ENCODE measurements around the gene SLC18B1.
"Not testable (repeated sequence)": the region's sequence is repeated elsewhere in the genome, so short reads cannot be mapped to it uniquely, and the experiment has no call there.

SLC18B1 gene

DNA sequence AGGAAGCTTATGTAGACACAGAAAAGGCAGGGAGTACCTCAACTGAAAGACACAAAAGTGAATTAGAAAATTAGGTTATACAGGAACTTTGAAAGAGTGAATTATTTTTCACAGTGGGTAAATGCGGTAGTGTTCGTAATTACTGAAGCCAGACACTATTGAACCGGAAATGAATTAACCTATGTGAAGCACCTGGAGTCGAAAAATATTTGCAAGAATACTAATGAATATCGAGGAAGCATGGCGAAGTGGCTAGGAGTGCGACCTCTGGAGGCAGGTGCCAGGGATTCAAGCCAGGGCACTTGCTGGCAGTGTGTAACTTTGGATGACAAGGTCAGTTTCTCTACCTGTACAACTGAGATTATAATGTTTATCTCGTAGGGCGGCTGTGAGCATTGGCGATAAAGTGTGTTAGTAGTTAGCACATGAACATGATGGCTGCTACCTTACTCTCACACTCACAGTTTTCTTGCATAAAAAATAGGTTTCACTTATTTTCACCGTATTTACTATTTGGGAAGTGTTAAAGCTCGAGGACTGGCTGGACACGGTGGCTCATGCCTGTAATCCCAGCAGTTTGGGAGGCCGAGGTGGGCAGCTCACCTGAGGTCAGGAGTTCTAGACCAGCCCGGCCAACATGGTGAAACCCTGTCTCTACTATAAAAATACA lies 567 bp upstream of the SLC18B1 start:
- DNase-seq, result peak; percentile 57

DNA sequence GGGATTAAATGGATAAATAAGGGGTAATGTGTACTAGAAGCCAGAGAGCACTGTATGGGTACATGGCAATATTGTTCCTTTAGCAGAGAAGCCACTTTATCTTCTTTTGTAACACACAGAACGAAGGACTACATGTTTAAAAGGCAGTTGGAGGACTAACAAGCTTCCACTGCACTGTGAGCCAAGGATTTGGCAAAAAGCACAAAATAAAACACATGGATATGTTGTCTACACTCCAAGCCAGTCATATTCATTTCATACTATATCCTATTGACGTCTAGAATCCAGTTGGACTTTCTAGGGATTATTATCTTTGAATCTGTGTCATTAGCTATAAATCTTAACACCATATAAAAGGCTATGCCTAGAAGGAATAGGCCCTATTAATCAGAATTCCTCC lies 3.0 kb downstream of the SLC18B1 start:
- DNase-seq, result no peak

DNA sequence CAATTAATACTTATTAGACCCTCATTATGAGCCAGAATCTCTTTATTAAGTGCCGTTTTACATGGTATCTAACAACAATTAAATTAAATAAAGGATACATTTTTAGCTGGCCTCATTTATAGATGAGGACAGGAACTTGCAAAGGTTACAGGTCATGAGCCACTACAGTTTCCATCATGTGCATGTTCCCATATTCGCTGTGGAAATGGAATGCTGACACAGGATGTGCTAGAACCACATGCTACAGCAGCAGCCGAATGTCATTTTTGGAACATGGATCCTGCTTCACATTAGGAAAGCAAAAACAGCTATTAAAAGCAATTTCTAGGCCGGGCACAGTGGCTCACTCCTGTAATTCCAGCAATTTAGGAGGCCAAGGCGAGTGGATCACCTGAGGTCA lies 5.9 kb downstream of the SLC18B1 start:
- DNase-seq, result no peak

DNA sequence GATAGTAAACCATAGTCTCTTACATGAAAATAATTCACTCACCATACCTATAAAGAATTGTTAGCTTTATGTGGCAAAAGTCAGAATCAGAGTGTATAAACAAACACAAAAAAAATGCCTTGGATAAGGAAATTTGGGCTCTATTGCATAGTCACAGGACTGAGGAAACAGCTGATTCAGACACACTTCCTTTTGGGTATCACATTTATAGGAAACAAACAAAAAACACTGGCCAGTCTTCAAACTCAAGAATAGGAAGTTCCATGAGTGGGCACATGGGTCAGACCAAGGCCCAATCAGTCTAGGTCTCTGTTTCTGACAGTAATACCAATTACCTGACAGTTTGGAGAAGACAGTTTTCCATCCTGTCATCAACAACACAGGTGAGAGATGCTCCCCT lies 8.0 kb downstream of the SLC18B1 start:
- DNase-seq, result no peak

DNA sequence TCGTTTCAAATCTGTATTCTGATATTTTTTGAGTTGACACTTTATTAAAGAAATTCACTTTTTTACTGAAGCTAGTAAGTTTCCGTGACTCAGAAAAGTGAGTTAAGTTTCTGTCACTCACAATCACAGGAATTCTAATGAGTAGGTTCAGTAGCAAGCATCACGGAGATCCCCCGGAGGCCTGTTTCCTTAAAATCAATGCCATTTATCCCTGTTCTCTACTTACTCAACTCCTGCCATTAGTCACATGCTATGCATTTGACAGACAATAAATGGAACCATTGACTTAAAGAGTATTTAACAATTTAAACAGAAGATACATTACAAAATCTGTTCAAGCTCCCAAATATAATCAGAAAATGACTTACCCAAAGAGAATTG lies 9.1 kb downstream of the SLC18B1 start:
- no peak for DNase-seq

DNA sequence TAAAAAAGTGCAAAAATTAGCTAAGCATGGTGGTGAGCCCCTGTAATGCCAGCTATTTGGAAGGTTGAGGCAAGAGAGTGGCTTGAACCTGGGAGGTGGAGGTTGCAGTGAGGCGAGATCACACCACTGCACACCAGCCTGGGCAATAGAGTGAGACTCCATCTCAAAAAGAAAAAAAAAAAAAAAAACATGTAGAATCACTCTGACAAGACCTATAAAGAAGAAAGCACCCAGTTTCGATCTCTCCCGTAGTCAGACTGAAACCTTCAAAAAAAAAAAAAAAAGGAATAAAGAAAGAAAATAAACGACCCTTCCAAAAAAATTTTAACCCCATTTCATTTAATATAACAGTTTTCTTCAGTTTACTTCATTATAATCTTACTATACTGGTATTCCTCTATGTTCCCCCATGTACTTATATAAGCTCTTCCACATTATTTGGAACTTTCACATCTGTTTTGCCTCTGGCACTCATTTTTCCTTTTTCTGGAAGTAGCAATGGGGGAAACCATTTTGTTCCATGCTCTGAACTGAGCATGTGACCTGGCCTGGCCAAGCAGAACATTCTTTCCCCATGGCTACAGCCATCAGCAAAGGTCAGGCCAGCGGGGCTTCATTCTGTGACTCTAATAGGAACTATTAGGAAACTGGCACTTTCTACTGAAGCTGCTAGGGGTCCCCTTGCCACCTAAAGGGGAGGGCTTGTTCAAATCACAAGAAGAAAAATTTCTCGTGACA lies 9.6 kb downstream of the SLC18B1 start:
- no peak for DNase-seq

DNA sequence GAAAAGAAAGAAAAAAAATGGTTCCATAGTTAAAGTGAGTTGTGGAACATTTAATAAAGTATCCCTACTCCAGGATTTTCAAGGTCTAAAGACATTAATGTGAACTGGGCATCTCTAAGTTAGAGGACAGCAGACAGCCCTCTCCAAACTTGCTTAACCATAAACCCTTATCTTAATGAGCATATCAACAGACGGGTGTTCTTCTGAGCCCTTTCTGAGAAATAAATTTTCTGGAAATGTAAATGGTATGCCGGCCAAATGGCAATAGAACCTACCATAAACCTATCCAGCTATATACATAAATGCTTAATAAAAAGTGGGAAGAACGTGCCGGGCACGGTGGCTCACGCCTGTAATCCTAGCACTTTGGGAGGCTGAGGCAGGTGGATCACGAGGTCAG lies 12.5 kb downstream of the SLC18B1 start:
- no peak for DNase-seq

DNA sequence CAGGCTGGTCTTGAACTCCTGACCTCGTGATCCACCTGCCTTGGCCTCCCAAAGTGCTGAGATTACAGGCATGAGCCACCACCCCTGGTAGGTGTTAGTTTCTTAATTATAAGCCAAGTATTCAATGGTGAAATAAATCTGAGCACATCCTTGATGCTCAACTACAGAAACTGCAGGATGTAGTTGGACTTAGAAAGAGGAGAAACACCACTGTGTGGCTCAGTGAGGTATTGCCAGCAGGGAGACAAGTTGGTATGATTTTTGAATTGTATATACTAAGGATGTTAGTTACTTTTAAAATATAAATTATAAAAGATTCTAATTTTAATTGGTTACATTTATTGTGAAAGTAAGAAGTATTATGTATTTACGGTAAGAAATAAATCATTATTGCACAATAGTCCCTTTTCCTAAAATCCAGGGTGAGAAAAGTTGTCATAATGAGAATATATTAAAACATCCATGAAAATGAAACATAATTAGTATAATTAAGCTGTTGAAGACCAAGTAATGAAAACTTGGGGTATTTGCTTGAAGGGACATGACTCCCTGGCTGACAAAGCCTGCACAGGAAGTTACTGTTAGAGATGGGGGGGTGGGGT lies 17.6 kb downstream of the SLC18B1 start:
- DNase-seq, result no peak

DNA sequence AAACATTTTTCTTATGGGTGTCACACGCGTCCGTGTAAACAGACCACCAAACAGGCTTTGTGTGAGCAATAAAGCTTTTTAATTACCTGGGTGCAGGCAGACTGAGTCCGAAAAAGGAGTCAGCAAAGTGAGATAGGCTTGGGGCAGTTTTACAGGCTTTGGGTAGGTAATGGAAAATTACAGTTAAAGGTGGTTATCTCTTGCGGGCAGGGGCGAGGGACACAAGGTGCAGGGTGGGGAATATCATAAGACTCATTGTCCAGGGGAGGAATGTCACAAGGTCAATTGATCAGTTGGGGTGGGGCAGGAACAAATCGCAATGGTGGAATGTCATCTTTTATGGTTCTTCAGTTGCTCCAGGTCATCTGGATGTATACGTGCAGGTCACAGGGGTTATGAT lies 20.6 kb downstream of the SLC18B1 start:
- not testable (repeated sequence) for DNase-seq

DNA sequence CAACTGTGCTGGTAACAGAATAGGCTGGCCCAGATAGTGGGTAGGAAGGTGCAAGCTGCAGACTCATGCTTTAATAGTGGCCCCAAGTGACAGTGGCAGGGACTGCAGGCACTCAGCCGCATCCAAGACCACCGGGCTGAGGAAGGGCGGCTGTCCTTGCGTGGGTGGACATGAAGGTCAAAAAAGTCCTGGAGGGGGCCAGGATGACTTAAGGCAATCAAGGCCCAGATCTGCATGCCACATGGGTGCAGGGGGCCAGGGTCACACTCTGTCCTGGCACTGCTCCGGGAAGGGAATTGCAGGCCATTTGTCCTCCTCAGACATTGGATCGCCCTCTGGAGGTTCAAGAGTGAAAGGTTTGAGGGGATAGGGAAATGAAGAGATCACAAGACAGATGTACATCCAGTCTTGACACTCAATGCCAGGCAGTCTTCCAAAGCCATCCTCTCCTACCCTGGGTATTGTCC lies 30.4 kb downstream of the SLC18B1 start:
- DNase-seq, result no peak

DNA sequence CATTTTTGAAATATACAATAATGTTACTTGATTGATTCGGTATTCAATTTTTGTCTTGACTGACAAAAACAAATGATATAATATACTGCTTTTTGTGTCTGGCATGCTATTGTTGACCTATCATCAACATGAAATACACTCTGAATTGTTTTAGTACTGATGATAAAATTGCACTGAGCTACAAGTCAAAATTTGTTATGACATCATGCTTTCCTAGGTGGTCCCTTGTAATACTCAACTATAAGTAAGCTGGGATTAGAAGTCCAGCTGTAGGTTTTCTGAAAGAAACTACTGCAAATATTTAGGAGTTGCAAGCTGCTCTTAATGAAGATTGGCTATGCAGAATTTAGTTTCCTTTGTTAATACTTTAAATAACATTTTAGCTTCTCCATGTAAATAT lies 32.9 kb downstream of the SLC18B1 start:
- DNase-seq, result no peak

DNA sequence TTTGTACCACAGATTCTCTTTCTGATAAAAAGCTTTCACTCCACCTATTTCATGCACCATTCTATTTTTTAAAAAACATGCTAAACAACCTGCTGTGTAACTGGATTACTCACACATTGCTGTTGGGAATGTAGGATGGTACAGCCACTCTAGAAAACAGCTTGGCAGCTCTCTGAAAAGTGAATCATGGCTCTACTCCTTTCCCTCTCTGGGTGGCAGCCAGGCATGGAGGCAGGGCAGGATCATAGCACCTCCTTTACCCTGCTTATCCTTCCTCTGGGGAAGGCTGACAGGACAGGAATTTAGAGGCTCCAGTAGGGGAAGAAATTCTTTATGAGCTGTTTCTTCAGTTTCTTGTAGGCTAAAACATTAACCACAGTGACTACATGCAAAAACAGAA lies 34.1 kb downstream of the SLC18B1 start:
- DNase-seq, result no peak

DNA sequence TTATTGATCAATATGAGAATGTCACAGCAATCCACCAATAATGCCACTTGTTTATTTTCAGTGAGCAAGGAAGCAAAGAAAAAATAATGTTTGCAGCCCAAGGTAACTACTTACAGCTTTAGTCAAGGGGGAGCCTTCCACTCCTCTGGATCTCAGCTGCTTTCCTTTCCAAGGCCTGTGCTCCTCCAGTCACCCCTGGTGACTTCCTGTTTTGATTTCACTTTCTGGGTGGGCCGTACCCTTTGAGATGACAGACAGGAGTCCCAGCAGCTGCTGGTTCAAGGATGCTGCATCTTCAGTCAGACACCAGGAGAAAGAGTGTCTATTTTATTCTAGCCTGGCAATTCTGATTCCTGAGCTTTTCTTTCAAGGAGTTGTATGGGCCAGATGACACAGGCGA lies 35.2 kb downstream of the SLC18B1 start:
- peak; percentile 24 for DNase-seq

DNA sequence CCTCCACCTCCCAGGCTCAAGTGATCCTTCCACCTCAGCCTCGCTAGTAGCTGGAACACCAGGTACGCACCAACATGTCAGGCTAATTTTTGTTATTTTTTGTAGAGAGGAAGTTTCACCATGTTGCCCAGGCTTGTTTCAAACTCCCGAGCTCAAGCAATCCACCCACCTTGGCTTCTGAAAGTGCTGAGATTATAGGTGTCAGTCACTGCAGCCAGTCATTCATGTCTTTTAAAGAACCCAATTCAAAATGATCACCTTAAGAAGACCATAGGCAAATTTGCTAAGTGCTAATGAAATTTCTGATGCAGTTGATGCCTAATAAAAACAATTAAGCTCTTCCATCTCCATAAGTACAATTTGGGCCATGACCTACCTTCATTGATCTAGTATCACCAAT lies 38.2 kb downstream of the SLC18B1 start:
- no peak for DNase-seq

DNA sequence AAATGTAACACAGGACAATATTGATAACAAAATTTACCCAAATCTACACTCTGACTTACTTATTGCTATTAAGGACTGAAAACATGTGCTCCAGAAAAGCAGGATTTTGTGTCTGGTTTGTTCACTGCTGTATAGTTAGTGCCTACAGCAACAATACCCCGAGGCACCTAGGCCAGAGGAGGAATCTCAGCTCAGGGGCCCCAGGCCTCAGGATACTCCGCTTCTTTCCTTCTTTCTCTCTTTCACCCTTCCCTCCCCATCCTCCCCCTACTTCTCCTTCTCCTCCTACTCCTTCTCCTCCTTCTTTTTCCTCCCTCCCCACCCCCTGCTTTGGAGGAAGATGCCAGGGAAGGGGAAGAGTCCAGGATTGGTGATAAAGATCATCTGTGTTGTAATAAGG lies 39.7 kb downstream of the SLC18B1 start:
- DNase-seq, result no peak

DNA sequence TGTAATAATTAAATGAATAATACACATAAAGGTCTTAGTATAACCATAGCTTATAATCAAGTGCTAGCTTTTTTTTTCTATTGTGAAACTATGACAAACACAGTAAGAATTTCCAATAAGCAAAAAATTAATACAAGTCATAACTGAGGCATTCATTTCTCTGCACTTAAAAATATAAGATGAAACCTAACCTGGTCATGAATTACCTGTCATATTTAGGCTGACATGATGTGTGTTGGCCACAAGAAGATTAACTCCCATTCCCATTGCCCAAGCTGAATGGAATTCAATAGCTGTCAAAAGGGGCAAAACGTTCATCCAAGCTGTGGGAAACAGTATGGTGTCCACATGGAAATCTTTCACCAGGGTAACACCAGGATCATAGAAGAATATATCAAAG lies 46.2 kb downstream of the SLC18B1 start:
- no peak for DNase-seq

DNA sequence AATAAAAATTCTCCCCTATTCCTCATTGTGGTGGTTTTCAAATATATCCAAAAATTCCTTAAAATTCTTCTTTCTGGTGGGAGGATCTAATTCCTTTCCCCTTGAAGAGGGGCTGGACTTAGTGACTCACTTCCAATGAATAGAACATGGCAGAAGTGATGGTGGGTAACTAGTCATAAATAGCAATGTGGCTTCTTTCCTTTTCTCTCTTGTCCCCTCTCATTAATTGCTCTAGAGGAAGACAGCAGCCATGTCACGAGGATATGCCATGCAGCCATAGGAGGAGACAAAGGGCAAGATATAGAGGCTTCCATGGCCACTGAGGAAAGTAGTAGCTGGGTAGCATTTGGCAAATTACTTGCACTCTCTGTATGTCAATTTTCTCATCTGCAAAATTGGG lies 46.6 kb downstream of the SLC18B1 start:
- DNase-seq, result no peak

DNA sequence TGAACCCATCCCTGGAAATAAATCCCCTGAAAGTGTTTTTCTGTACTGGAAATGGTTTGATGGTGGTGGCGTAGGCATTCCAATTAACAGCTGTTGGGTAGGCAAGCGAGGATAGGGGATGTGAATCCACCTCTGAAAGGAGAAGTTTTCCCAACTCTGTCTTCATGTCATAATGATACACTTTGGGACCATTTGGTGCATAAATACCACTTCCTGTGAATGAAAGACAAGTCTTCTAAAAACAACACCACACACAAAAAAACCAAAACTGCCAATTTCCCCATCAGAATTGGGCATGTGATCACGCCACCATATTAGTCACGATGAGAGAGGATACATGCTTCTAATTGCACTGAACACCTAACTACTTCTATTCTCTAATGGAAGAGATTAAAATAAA lies 47.1 kb downstream of the SLC18B1 start:
- DNase-seq, result no peak

DNA sequence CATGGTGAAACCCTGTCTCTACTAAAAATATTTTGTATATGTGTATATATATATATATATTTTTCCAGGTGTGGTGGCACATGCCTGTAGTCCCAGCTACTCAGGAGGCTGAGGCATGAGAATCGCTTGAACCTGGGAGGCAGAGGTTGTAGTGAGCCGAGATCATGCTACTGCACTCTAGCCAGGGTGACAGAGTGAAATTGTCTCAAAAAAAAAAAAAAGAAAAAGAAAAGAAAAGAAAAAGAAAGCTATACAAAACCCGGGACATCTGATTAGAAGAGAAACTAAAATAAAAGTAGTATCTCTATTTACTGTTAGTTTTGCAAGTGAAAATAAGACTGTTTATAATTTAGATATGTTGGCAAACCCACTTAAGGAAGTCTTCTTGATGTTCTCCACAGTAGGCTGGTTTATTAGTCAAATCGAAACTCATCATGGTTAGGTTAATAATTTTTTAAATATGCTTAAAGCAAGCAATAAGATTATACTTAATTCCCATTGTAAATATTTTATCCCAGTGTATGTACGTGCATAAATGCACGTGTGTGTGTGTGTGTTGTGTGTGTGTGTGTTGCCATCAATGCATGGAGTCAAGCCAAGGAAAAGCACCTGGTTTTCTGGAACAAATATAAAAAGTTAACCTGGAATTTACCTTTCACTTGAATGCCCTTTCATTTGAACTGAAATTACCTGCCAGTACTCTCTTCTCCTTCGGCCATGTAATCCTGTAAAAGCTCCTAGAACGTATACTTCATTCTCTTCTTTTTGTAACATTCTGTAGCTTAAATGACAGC lies 47.8 kb downstream of the SLC18B1 start:
- DNase-seq, result no peak

DNA sequence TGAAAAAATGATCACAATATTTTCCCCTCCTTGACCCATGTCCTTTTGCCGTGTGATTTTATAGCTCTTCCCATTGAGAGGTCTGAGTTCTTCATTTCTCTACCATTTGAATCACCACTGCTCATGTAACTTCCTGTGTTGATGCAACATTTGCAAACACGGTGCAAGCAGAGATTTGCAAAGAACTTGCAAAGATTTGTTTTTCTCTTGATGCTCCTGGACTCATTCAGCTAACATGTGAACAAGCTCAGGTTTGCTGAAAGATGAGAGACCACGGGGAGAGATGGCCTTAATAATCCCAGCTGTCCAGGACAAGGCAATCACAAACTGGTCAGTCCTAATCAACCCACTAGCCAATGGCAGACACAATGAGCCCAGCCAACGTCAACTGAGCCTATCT lies 49.3 kb downstream of the SLC18B1 start:
- DNase-seq, result no peak

DNA sequence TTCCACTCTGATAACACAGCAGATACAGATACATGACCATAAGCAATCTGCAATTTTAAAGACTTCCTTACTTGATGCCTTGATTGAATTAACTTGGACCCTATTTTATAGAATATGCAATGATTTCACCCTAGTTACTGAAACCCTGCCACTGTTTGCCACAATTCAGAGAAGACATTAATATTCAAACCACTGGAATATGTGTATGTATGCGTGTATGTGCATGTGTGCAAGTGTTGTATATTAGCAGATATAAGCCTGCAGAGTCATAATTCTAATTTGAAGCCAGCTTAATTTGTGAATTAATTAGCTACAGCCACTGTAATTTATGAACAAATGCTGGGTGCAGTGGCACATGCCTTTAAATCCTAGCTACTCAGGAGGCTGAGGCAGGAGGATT lies 50.0 kb downstream of the SLC18B1 start:
- no peak for DNase-seq

DNA sequence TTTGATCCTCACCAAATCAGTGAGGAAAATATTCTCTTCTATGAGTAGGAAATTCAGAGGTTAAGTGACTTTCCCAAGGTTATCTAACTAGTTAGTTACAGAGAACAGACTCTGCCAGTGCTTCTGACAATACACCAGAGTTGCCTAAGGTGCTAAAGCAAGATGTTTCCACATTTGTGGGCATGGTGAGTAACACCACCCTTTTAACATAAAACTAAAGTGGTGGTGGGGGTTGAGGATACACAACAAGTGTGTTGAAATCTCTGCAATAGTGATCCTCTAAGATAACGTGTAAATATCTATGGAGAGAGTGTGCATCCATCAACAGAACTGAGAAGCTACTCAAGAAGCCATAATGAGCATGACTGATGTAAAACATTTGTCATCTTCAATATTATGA lies 52.4 kb downstream of the SLC18B1 start:
- no peak for DNase-seq

DNA sequence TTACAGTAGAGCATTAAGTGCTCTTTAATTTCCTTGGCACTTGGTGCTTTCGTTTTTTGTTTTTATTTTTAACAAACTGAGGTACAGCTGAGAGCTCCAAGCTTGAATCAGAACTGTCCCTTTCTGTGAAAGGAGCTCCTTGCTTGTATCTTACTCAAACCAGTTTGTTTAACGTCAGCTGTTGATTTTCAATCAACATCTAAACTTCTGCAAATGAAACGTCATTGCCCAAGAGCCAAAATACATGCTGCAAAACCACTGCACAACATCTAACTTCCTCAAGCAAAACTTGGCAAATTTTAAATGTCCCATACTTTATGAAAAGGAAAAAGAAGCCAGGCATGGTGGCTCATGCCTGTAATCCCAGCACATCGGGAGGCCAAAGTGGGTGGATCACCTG lies 55.9 kb downstream of the SLC18B1 start:
- no peak for DNase-seq

DNA sequence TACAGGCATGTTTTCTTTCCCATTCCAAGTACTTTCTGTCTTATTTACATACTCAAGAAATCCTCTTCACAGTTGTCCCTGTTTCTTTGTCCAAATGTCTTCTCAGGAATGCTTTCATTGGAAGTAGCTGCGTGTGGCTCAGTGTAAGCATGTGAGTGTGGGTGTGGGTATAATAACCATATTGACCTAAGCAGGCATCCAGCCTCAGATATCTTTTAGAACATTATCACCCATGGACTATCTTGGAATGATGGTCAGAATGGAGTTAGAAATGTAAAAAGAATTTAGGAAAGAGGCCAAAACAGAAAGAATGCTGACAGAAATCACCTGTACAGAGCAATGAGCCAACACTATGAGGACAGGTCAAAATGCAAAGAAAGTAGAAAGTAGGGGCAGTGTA lies 57.2 kb downstream of the SLC18B1 start:
- no peak for DNase-seq

All from activated T-cell treated with anti-CD3 and anti-CD28 coated beads for 4 hours (primary cell).